IMR-90 (cell line): ENCODE data around the gene GIPC3. TPM values are rescaled to one million over a fixed set of nuclear protein-coding genes. Genes with fewer than 3 reads are reported as not detected.

ENCODE experiments used
- ATAC-seq: fragments of 200-7000 bp; cut with Tn5 transposase; 2 replicates; pipeline ENCODE4 v1.9.1; 2020; ENCODE audit warnings: low read depth, mild to moderate bottlenecking, moderate library complexity
- BruUV-seq: library from RNA; stranded (reverse); fragments of 400-500 nt; replicated peaks from 2 replicates; lab custom pipeline; 2021; lab: Mats Ljungman, UMichigan
- CTCF ChIA-PET: fragments of 300-600 bp; formaldehyde crosslinking; extraction: SDS; loops from one replicate; lab custom pipeline; 2021; ENCODE audit warnings: antibody characterized with exemption; lab: Yijun Ruan, JAX
- POLR2A ChIA-PET: fragments of 300-600 bp; sonication (Branson Sonifier 250); formaldehyde crosslinking; loops from one replicate; lab custom pipeline; 2022; ENCODE audit warnings: antibody characterized with exemption; ENCODE audit not compliant: unreplicated experiment; lab: Charles Lee
- DNase-seq: peaks from one replicate; pipeline ENCODE4 v3.0.0; 2013
- H2AFZ ChIP-seq: replicated peaks from 2 replicates; pipeline ENCODE3; 2013; ENCODE audit warnings: low read length, mild to moderate bottlenecking; ENCODE audit not compliant: poor library complexity
- H2AK5ac ChIP-seq: 2 replicates; pipeline ENCODE4 v1.6.1; 2013; ENCODE audit warnings: low read depth, low read length, inconsistent platforms
- H2AK9ac ChIP-seq: replicated peaks from 2 replicates; pipeline ENCODE3; 2013; ENCODE audit warnings: mild to moderate bottlenecking, low read depth, low read length, moderate library complexity; ENCODE audit not compliant: poor library complexity
- H2BK120ac ChIP-seq: 2 replicates; pipeline ENCODE4 v1.6.1; 2013; ENCODE audit warnings: low read depth, low read length, inconsistent platforms
- H2BK15ac ChIP-seq: 3 replicates; pipeline ENCODE4 v1.6.1; 2013; ENCODE audit warnings: low read depth, low read length, inconsistent platforms
- H2BK20ac ChIP-seq: 2 replicates; pipeline ENCODE4 v1.6.1; 2013; ENCODE audit warnings: low read depth, mild to moderate bottlenecking, inconsistent platforms, low read length, moderate library complexity
- H2BK5ac ChIP-seq: 2 replicates; pipeline ENCODE4 v1.6.1; 2013; ENCODE audit warnings: mild to moderate bottlenecking, low read depth, low read length, inconsistent platforms; ENCODE audit not compliant: poor library complexity, severe bottlenecking
- H3K14ac ChIP-seq: replicated peaks from 2 replicates; pipeline ENCODE4 v1.6.1; 2013; ENCODE audit warnings: low read depth, low read length, inconsistent platforms
- H3K18ac ChIP-seq: 2 replicates; pipeline ENCODE4 v1.6.1; 2013; ENCODE audit warnings: low read depth, low read length, control low read depth
- H3K23ac ChIP-seq: 2 replicates; pipeline ENCODE4 v1.6.1; 2013; ENCODE audit warnings: low read depth, low read length, inconsistent platforms
- H3K27ac ChIP-seq: 2 replicates; pipeline ENCODE4 v1.5.1; 2013; ENCODE audit warnings: mild to moderate bottlenecking, control low read depth, low read length; ENCODE audit not compliant: insufficient read depth
- H3K27me3 ChIP-seq: 2 replicates; pipeline ENCODE4 v1.6.1; 2013; ENCODE audit warnings: low read length; ENCODE audit not compliant: control insufficient read depth, insufficient read depth
- H3K36me3 ChIP-seq: 2 replicates; pipeline ENCODE4 v1.6.1; 2013; ENCODE audit warnings: low read length, mixed read lengths; ENCODE audit not compliant: control insufficient read depth, insufficient read depth
- H3K4ac ChIP-seq: 2 replicates; pipeline ENCODE4 v1.6.1; 2013; ENCODE audit warnings: low read depth, low read length, inconsistent platforms
- H3K4me1 ChIP-seq: 2 replicates; pipeline ENCODE4 v1.6.1; 2013; ENCODE audit warnings: low read length, mixed read lengths; ENCODE audit not compliant: control insufficient read depth, insufficient read depth
- H3K4me2 ChIP-seq: 2 replicates; pipeline ENCODE4 v1.6.1; 2013; ENCODE audit warnings: low read depth, mild to moderate bottlenecking, control low read depth, low read length, moderate library complexity
- H3K4me3 ChIP-seq: 2 replicates; pipeline ENCODE4 v1.5.1; 2013; ENCODE audit warnings: low read depth, mild to moderate bottlenecking, control low read depth, low read length, moderate library complexity; ENCODE audit not compliant: insufficient read depth
- H3K56ac ChIP-seq: 2 replicates; pipeline ENCODE4 v1.6.1; 2013; ENCODE audit warnings: low read length, inconsistent platforms; ENCODE audit not compliant: insufficient read depth; ENCODE audit errors: extremely low read depth
- H3K79me1 ChIP-seq, 2 experiments: 2 replicates each; pipeline ENCODE4 v1.6.1; 2013; ENCODE audit warnings: low read length in 2 of 2, inconsistent platforms in 1 of 2, low read depth in 1 of 2
- H3K9ac ChIP-seq: 2 replicates; pipeline ENCODE4 v1.6.1; 2013; ENCODE audit warnings: low read depth, low read length, control low read depth
- H3K9me1 ChIP-seq: 2 replicates; pipeline ENCODE4 v1.6.1; 2013; ENCODE audit warnings: low read length, inconsistent platforms; ENCODE audit not compliant: insufficient read depth
- H3K9me3 ChIP-seq: 2 replicates; pipeline ENCODE4 v1.6.1; 2013; ENCODE audit warnings: low read length; ENCODE audit not compliant: control insufficient read depth, insufficient read depth
- H4K20me1 ChIP-seq: 2 replicates; pipeline ENCODE4 v1.6.1; 2013; ENCODE audit warnings: low read length, inconsistent platforms; ENCODE audit not compliant: insufficient read depth
- H4K5ac ChIP-seq: 2 replicates; pipeline ENCODE4 v1.6.1; 2013; ENCODE audit warnings: mild to moderate bottlenecking, low read depth, low read length, control low read depth
- H4K8ac ChIP-seq, 2 experiments: 2 replicates each; pipeline ENCODE4 v1.6.1; 2013; ENCODE audit warnings: low read depth in 2 of 2, low read length in 2 of 2, control low read depth in 1 of 2, inconsistent platforms in 1 of 2
- H4K91ac ChIP-seq: 2 replicates; pipeline ENCODE4 v1.6.1; 2013; ENCODE audit warnings: low read depth, low read length, inconsistent platforms; ENCODE audit not compliant: insufficient read depth
- FOS ChIP-seq: fragments of 150-350 bp; IDR thresholded peaks from 2 replicates; pipeline ENCODE4 v1.6.1; 2016; ENCODE audit warnings: low read depth, low read length
- MAFK ChIP-seq: IDR thresholded peaks from 2 replicates; pipeline ENCODE4 v1.6.1; 2012; ENCODE audit warnings: low read depth, low read length, improper control_type of control experiment
- MAZ ChIP-seq: IDR thresholded peaks from 2 replicates; pipeline ENCODE4 v1.6.1; 2012; ENCODE audit warnings: low read depth, mild to moderate bottlenecking, low read length, improper control_type of control experiment, moderate library complexity, borderline replicate concordance
- RAD21 ChIP-seq: IDR thresholded peaks from 2 replicates; pipeline ENCODE4 v1.6.1; 2012; ENCODE audit warnings: low read length, improper control_type of control experiment
- RCOR1 ChIP-seq: IDR thresholded peaks from 2 replicates; pipeline ENCODE4 v1.6.1; 2012; ENCODE audit warnings: mild to moderate bottlenecking, low read length, improper control_type of control experiment; ENCODE audit not compliant: insufficient replicate concordance
- RFX5 ChIP-seq: IDR thresholded peaks from 2 replicates; pipeline ENCODE4 v1.8.0; 2012; ENCODE audit warnings: low read depth, mild to moderate bottlenecking, low read length, moderate library complexity
- USF2 ChIP-seq: fragments of 150-350 bp; IDR thresholded peaks from 2 replicates; pipeline ENCODE4 v1.6.1; 2017; ENCODE audit warnings: mild to moderate bottlenecking, antibody characterized with exemption, low read length, low read depth
- WGBS, 2 experiments: methylation state at CpG; one replicate each; pipeline versions ENCODE4 v1.1.5 to v1.1.7; 2013; ENCODE audit warnings: missing lambda C conversion rate in 2 of 2; ENCODE audit not compliant: insufficient read length in 1 of 2; ENCODE audit errors: extremely low coverage in 2 of 2; 5-methylcytosine and 5-hydroxymethylcytosine counted together
- dilution Hi-C: fragments of 300-500 bp; cut with HindIII; formaldehyde crosslinking; loops from one replicate; pipeline ENCODE4 v1.14.3; 2018; ENCODE audit warnings: low sequenced_read_pairs; ENCODE audit not compliant: unreplicated experiment
- in situ Hi-C: fragments of 300-500 bp; cut with MboI; formaldehyde crosslinking; loops from 3 replicates; pipeline ENCODE4 v1.14.3; 2019; ENCODE audit warnings: low sequenced_read_pairs, inconsistent platforms, mixed read lengths
- intact Hi-C: fragments of 100-400 bp; cut with micrococcal nuclease; formaldehyde crosslinking; loops from 2 replicates; pipeline ENCODE4 v1.10.0; 2022
- polyA plus RNA-seq, 3 experiments: library from polyadenylated mRNA; depleted of rRNA; stranded (reverse); fragments of >200 nt; gene quantifications; 2 replicates each; pipeline ENCODE4 v1.2.3, GENCODE V29; 2012; ENCODE audit warnings: low replicate concordance in 1 of 3
- total RNA-seq: library from RNA; depleted of rRNA; stranded (reverse); fragments of >200 nt; gene quantifications from 2 replicates; pipeline ENCODE4 v1.2.3, GENCODE V29; 2012

GIPC3 gene
- total and polyA plus RNA-seq, 2 of the 4 experiments (the other 2 are of a cell fraction): under 0.01 to 0.36 TPM

GRCh38 chr19:3572132-3572854 is 13.0 kb upstream of the GIPC3 start:
- ChIA-PET POLR2A (no interaction called here), CTCF (interaction anchor here (0.6 kb wide), 1 partner anchor 8 kb away, joined by 4 read pairs; no protein-coding TSS in a partner anchor)
- Histone ChIP-seq H2BK120ac (peak overlapping the region; percentile 9; the same call in 1 of the 2 replicates), H3K56ac (peak overlapping the region; percentile 37; the same call in 1 of the 2 replicates), H3K23ac (peak overlapping the region; percentile 82; the same call in 1 of the 2 replicates), H2BK15ac (peak overlapping the region; percentile 19; the same call in 1 of the 3 replicates), H3K36me3 (peaks cover 13% of the 10 kb centered on the region; the same call in 1 of the 2 replicates), H4K91ac (peak overlapping the region; percentile 46), H4K20me1 (peaks cover 10% of the 10 kb centered on the region; the same call in 1 of the 2 replicates), H3K4me2 (peak overlapping the region; percentile 90), H3K4me1 (no peaks in the 10 kb centered on the region), H3K79me1 (peaks cover 7 to 22% of the 10 kb centered on the region in 2 experiments; a peak in 3 of 4 replicates), H3K9me1 (peaks cover 4% of the 10 kb centered on the region), H2AFZ (peak overlapping the region; percentile 91), H3K4ac (peak overlapping the region; percentile 61), H3K27ac (peak overlapping the region; percentile 16), H3K9me3 (no peaks in the 10 kb centered on the region), H3K14ac (peak overlapping the region; percentile 78), H3K27me3 (no peaks in the 10 kb centered on the region), H2AK9ac (peak overlapping the region; percentile 77), H2BK5ac (peak overlapping the region; percentile 37), H3K18ac (peak overlapping the region; percentile 19), H2AK5ac (peak overlapping the region; percentile 71), H4K5ac (peak overlapping the region; percentile 45), H3K4me3 (peak overlapping the region; percentile 53), H3K9ac (peak overlapping the region; percentile 60), H2BK20ac (no peak overlapping the region), H4K8ac (peak overlapping the region; percentile 86 to 99)
- dilution Hi-C loops (no loop called here), intact Hi-C loops (no loop called here), in situ Hi-C loops (no loop called here)
- DNase-seq (peak; percentile 99), ATAC-seq (peak; percentile 93)
- no peak for TF ChIP-seq MAFK
- TF ChIP-seq RCOR1: no peak
- TF ChIP-seq RAD21: no peak
- TF ChIP-seq MAZ: peak; percentile 77; the same call in 1 of the 2 replicates
- TF ChIP-seq RFX5: no peak
- TF ChIP-seq USF2: peak; percentile 5; the same call in 1 of the 2 replicates
- TF ChIP-seq FOS: no peak
- BruUV-seq: no TSS peak
- WGBS, 2 experiments: 7% methylated on average over 9 of the region's 48 CpGs; no CpG with 5 or more reads in 1 of the 2 experiments
